GM21390 (cell line): ENCODE results near the gene POLR2C.

Experiments
- ATAC-seq: cut with Tn5 transposase; IDR thresholded peaks from one replicate; pipeline ENCODE4 v1.9.1; 2021; ENCODE audit not compliant: unreplicated experiment

POLR2C gene

GRCh38 chr16:57517397-57518367 lies 55.2 kb downstream of the POLR2C start:
- no peak for ATAC-seq

- ATAC-seq, result no peak
Measured at GRCh38 chr16:57518520-57518919, 56.0 kb downstream of the POLR2C start.

GRCh38 chr16:57518922-57519321 lies 56.4 kb downstream of the POLR2C start:
- no peak for ATAC-seq

GRCh38 chr16:57519796-57520360 lies 57.4 kb downstream of the POLR2C start:
- ATAC-seq, result peak; percentile 51
